HFF-Myc (cell line): ENCODE data around the gene PRKG1.
A peak's percentile ranks its signal among the peaks of the same experiment; 100 is the strongest.
"Not testable (repeated sequence)": the region's sequence is repeated elsewhere in the genome, so short reads cannot be mapped to it uniquely, and the experiment has no call there.

Source experiments
- DNase-seq: peaks from one replicate; pipeline ENCODE4 v3.0.0-alpha.2; 2011; ENCODE audit warnings: low read depth; ENCODE audit errors: extremely low read depth
- H3K4me3 ChIP-seq: replicated peaks from 2 replicates; pipeline ENCODE4 v1.5.1; 2011; ENCODE audit warnings: low read depth, mild to moderate bottlenecking, control low read depth, low read length
- TF ChIP-seq, protein P1 (sequence below): IDR thresholded peaks from 2 replicates; pipeline ENCODE4 v1.5.1; 2012; ENCODE audit warnings: mild to moderate bottlenecking, low read depth, low read length, control low read depth; ENCODE audit errors: missing control alignments

PRKG1 gene

DNA sequence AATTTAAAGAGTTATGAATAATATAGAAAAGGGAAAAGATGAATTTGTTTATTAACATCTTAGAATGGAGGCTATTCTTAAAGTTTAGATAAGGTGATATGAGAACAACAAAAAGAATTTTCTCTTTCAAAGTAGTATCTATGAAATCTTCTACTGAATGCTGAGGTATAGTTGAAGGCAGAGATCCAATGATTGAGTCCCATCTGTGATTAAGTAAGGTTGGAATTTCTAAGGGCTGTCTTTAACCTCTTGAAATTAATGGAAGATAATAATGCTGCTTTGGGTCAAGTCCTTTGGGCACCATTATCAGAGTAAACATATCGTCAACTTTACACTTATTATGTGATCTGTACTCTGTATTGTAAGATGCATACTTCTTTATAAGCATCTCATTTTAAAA, 307.9 kb downstream of the PRKG1 start:
- TF ChIP-seq, protein P1, sequence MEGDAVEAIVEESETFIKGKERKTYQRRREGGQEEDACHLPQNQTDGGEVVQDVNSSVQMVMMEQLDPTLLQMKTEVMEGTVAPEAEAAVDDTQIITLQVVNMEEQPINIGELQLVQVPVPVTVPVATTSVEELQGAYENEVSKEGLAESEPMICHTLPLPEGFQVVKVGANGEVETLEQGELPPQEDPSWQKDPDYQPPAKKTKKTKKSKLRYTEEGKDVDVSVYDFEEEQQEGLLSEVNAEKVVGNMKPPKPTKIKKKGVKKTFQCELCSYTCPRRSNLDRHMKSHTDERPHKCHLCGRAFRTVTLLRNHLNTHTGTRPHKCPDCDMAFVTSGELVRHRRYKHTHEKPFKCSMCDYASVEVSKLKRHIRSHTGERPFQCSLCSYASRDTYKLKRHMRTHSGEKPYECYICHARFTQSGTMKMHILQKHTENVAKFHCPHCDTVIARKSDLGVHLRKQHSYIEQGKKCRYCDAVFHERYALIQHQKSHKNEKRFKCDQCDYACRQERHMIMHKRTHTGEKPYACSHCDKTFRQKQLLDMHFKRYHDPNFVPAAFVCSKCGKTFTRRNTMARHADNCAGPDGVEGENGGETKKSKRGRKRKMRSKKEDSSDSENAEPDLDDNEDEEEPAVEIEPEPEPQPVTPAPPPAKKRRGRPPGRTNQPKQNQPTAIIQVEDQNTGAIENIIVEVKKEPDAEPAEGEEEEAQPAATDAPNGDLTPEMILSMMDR, result no peak
- DNase-seq, result no peak
- H3K4me3 ChIP-seq, result no peak overlapping the region

DNA sequence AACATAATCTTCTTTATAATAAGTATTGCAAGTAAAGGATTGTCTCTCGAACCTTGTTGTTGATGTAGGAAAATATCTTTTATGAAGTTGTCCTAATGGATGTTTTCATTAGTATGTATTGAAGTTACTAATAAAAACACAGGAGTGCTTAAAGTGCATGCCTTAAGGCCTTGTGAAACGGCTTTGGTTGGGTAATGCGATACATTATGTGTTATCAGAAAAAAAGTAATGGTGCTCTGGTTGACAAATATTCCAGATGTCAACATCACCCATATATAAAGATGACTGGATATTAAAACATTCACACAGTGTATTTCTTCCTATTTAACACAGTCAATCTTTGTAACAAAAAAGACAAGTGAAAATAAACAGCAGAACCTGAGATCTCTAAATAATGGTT, 310.7 kb downstream of the PRKG1 start:
- TF ChIP-seq, protein P1, result no peak
- no peak for DNase-seq
- no peak overlapping the region for H3K4me3 ChIP-seq

DNA sequence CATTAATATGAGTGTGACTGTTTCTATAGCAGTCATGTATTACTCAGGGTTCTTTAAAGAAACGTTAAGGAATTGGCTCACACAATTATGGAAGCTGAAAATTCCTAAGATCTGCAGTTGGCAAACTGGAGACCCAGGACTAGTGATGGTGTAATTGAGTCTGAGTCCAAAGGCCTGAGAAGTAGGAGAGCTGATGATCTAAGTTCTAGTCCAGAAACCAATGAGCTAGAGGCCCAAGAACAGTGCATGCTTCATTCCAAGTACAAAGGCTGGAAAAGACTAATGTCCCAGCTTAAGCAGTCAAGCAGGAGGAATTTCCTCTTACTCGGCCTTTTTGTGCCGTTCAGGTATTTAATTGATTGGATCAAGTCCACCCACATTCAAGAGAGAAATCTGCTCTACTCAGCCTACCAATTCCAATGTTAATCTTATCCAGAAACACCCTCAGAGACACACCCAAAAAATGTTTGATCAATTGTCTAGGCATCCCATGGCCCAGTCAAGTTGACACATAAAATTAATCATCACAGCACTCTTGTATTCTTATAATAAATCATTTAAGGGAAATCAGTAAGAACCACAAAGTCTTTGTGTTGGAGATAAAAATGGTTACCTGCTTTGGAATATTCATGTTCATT, 312.1 kb downstream of the PRKG1 start:
- H3K4me3 ChIP-seq, result no peak overlapping the region
- TF ChIP-seq, protein P1, result no peak
- DNase-seq, result no peak

DNA sequence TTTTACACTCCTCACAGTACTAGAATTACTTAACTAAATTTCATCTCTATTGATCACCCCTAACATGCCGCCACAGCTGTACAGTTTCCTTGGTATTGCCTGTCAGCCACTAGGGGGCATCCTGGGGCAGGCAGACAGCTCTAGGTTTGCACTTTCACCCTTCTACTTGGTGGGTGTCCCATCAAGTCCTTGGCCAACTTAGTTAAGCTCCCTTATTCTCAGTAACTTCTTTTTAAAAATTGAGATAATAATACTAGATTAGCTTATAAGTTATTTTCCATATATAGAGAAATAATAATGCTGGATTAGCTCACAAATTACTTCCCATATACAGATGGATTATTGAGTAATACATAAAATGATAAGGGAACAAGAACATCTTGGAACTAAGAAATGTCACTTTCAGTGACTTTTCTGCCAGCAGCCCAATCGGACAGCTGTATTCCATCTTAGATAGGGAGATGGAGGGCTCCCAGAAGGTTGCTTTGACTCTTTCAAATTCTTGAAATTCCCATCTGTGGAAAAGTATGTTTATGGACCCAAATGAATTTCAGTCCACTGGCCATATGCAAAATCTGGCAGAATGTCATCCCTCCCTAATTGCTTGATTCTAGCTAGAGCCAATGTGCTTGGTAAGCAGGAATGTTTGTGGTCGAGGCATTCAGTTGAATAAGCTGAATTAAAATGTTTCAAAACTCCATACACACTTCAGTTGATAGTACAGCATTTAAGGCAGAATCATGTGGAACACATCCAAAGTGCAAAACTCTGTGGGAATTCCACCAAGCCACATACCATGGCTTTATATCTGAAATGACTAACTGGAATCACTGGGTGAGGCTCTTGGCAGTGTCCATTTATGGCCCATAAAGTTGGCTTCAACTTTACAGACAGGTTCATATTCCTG, 315.4 kb downstream of the PRKG1 start:
- no peak overlapping the region for H3K4me3 ChIP-seq
- TF ChIP-seq, protein P1, result peak; percentile 86
- peak; percentile 98 for DNase-seq

DNA sequence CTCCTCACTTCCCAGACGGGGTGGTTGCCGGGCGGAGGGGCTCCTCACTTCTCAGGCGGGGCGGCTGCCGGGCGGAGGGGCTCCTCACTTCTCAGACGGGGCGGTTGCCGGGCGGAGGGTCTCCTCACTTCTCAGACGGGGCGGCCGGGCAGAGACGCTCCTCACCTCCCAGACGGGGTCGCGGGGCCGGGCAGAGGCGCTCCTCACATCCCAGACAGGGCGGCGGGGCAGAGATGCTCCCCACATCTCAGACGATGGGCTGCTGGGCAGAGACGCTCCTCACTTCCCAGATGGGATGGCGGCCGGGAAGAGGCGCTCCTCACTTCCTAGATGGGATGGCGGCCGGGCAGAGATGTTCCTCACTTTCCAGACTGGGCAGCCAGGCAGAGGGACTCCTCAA, 318.7 kb downstream of the PRKG1 start:
- not testable (repeated sequence) for DNase-seq, H3K4me3 ChIP-seq

DNA sequence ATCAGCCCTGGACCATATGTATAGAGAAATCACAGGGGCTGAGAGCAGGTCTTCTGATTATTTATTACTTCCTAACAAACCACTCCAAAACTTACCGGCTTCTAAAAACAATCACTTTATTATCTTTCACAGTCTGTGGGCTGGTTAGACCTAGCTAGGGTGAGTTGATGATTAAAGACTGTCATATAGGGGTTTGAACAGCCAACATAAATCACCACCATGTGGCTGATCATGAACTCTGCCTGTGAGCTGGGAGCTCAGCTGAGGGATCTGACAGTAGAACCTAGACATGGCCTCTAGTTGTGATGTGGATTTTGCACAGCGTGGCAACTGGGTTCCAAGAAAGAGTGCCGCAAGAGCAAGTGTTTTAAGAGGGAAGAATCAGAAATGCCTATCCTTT, 319.8 kb downstream of the PRKG1 start:
- TF ChIP-seq, protein P1, result no peak
- no peak overlapping the region for H3K4me3 ChIP-seq
- DNase-seq, result no peak

DNA sequence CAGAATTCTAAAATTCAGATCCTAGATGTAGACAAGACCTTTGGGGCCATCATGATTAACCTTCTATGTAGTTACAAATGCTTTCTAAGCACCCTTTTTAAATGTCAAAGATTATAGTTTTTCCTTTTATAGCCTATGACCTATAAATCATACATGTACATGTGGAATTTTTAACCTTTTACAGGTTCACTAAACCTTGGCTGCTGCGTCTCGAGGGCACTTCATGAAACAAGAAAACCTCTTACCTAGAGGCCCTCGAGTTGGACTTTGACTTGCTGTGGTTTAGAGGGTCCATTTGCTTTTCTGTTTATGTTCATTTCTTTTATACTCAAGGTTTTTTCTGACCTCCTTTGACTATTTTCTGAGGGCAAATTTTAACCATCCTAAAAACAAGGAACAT, 323.0 kb downstream of the PRKG1 start:
- DNase-seq, result no peak
- H3K4me3 ChIP-seq, result no peak overlapping the region
- TF ChIP-seq, protein P1, result no peak
